CD14-positive monocyte (primary cell): Measurements from ENCODE around the gene LRRC59. TPM values are rescaled to one million over a fixed set of nuclear protein-coding genes. Genes with fewer than 3 reads are reported as not detected.

Experiments used
- DNase-seq, 3 donors: peaks; one replicate each; pipeline ENCODE4 v3.0.0-alpha.2; 2011 to 2022
- H2AFZ ChIP-seq: 2 replicates; pipeline ENCODE4 v1.6.0; 2012; ENCODE audit warnings: mild to moderate bottlenecking, low read depth, low read length, inconsistent platforms; ENCODE audit not compliant: insufficient read depth, poor library complexity, severe bottlenecking
- H3K27ac ChIP-seq, 2 donors: 1 replicate in 1 of 2; 2 replicates in 1 of 2; pipeline ENCODE4 v1.5.1; 2012 to 2013; ENCODE audit warnings: low read length in 2 of 2, control low read depth in 1 of 2, inconsistent platforms in 1 of 2, low read depth in 1 of 2, mild to moderate bottlenecking in 1 of 2
- H3K27me3 ChIP-seq, 2 donors: one replicate each; pipeline versions ENCODE4 v1.6.0 to v1.6.1; 2011 to 2013; ENCODE audit warnings: low read length in 2 of 2; ENCODE audit not compliant: control insufficient read depth in 2 of 2, insufficient read depth in 2 of 2
- H3K36me3 ChIP-seq, 2 donors: replicated peaks in 1 of 2; 1 replicate in 1 of 2; 2 replicates in 1 of 2; pipeline versions ENCODE4 v1.5.1 to v1.6.1; 2012 to 2013; ENCODE audit warnings: low read length in 2 of 2, control low read depth in 1 of 2, inconsistent platforms in 1 of 2, mild to moderate bottlenecking in 1 of 2; ENCODE audit not compliant: insufficient read depth in 2 of 2, control insufficient read depth in 1 of 2
- H3K4me1 ChIP-seq, 2 donors: 1 replicate in 1 of 2; 2 replicates in 1 of 2; pipeline versions ENCODE4 v1.5.1 to v1.6.1; 2012 to 2013; ENCODE audit warnings: low read length in 2 of 2, control low read depth in 1 of 2, inconsistent platforms in 1 of 2, mild to moderate bottlenecking in 1 of 2, moderate library complexity in 1 of 2; ENCODE audit not compliant: insufficient read depth in 2 of 2, control insufficient read depth in 1 of 2
- H3K4me2 ChIP-seq: replicated peaks from 2 replicates; pipeline ENCODE3; 2012; ENCODE audit warnings: low read length, moderate library complexity, mild to moderate bottlenecking; ENCODE audit not compliant: poor library complexity, severe bottlenecking; ENCODE audit errors: extremely low read depth
- H3K4me3 ChIP-seq, 3 experiments: fragments of 200-600 bp in 1 of 3; sonication (generic) in 1 of 3; replicated peaks in 1 of 3; 1 replicate in 2 of 3; 2 replicates in 1 of 3; pipeline ENCODE4 v1.5.1; 2011 to 2013; ENCODE audit warnings: low read length in 3 of 3, mild to moderate bottlenecking in 3 of 3, control low read depth in 2 of 3, low read depth in 2 of 3, inconsistent platforms in 1 of 3, moderate library complexity in 1 of 3
- H3K79me2 ChIP-seq: 2 replicates; pipeline ENCODE4 v1.6.0; 2012; ENCODE audit warnings: mild to moderate bottlenecking, control low read depth, inconsistent platforms, low read length, moderate library complexity; ENCODE audit not compliant: insufficient read depth
- H3K9ac ChIP-seq: 2 replicates; pipeline ENCODE4 v1.6.0; 2017; ENCODE audit warnings: low read length, mild to moderate bottlenecking; ENCODE audit not compliant: insufficient read depth, poor library complexity, severe bottlenecking
- H3K9me3 ChIP-seq, 2 donors: replicated peaks in 1 of 2; 1 replicate in 1 of 2; 2 replicates in 1 of 2; pipeline versions ENCODE4 v1.5.1 to v1.6.1; 2012 to 2013; ENCODE audit warnings: low read length in 2 of 2, control low read depth in 1 of 2; ENCODE audit not compliant: control insufficient read depth in 1 of 2, insufficient read depth in 1 of 2
- H4K20me1 ChIP-seq: 2 replicates; pipeline ENCODE4 v1.6.0; 2012; ENCODE audit warnings: mild to moderate bottlenecking, low read length, control low read depth, moderate library complexity; ENCODE audit not compliant: insufficient read depth
- H3K27ac Mint-ChIP-seq, 7 donors: one replicate each; pipeline ENCODE4 v1.8.0; 2020; ENCODE audit warnings: mild to moderate bottlenecking in 7 of 7, mixed read lengths in 7 of 7, moderate library complexity in 6 of 7, inconsistent platforms in 2 of 7
- H3K27me3 Mint-ChIP-seq, 3 donors: one replicate each; pipeline ENCODE4 v1.8.0; 2021 to 2022; ENCODE audit warnings: low read depth in 3 of 3, mild to moderate bottlenecking in 3 of 3, mixed read lengths in 3 of 3, moderate library complexity in 3 of 3, inconsistent platforms in 1 of 3
- H3K36me3 Mint-ChIP-seq, 2 donors: one replicate each; pipeline ENCODE4 v1.8.0; 2020; ENCODE audit warnings: mixed read lengths in 2 of 2, inconsistent platforms in 1 of 2, mild to moderate bottlenecking in 1 of 2
- H3K4me1 Mint-ChIP-seq: one replicate; pipeline ENCODE4 v1.8.0; 2020; ENCODE audit warnings: mild to moderate bottlenecking, mixed read lengths
- H3K4me3 Mint-ChIP-seq, 2 donors: one replicate each; pipeline ENCODE4 v1.8.0; 2020; ENCODE audit warnings: mild to moderate bottlenecking in 2 of 2, mixed read lengths in 2 of 2, moderate library complexity in 1 of 2
- H3K9me3 Mint-ChIP-seq, 7 donors: one replicate each; pipeline ENCODE4 v1.8.0; 2020 to 2022; ENCODE audit warnings: mixed read lengths in 7 of 7, mild to moderate bottlenecking in 6 of 7, moderate library complexity in 6 of 7, inconsistent platforms in 2 of 7
- WGBS: methylation state at CpG from one replicate; pipeline ENCODE4 v1.1.5; 2013; ENCODE audit warnings: missing lambda C conversion rate; ENCODE audit not compliant: insufficient coverage; 5-methylcytosine and 5-hydroxymethylcytosine counted together
- intact Hi-C, 2 donors: fragments of 100-400 bp; cut with micrococcal nuclease; formaldehyde crosslinking; loops; one replicate each; pipeline versions ENCODE4 v1.15.0 to v1.15.1; 2023
- polyA plus RNA-seq, 3 donors: library from polyadenylated mRNA; depleted of rRNA in 1 of 3; unstranded in 2 of 3; stranded (reverse) in 1 of 3; fragments of 300-500 nt in 2 of 3; fragments of >200 nt in 1 of 3; fragmentation: Illumina TruSeq in 2 of 3; gene quantifications; 1 replicate in 2 of 3; 2 replicates in 1 of 3; pipeline ENCODE4 v1.2.3, GENCODE V29; 2012 to 2021
- TF ChIP-seq, protein P1 (sequence below): fragments of 200-600 bp; IDR thresholded peaks from one replicate; pipeline ENCODE4 v1.8.0; 2022; ENCODE audit warnings: antibody characterized with exemption, mild to moderate bottlenecking

LRRC59 gene
- polyA plus RNA-seq, 3 donors = 36.6 to 48.9 (median 45.7) TPM

DNA sequence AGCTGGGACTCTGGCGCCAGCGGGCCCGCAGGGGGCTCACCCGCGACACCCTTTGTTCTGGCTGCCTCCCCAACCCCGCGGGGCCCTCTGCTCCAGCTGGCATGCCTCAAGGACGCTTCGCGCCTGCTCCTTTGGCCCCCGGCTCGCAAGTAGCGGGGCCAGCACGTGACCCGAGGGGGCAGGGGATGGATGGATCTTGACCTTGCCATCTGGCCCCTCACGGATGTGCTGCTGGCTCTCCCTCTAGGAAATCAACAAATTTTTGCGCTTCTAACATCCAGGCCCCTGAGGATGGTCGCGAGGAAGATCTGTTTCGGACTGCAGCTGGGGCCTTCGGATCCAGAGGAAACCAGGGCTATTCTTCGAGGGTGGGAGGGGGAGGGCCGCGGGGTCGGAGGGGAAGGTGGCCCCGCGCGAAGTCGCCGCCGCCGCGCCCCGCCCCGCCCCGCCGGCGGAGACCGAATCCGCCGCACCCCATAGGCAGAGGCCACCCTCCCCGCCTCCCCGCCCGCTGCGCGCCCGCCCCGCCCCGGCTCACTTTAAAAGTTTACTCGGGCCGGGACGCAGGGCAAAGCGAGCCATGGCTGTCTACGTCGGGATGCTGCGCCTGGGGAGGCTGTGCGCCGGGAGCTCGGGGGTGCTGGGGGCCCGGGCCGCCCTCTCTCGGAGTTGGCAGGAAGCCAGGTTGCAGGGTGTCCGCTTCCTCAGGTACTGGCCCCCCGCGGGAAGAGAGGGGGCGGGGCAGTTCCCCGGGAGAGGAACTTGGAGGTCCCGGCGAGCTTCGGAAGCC lies 28.6 kb upstream of the LRRC59 start, which contains the start of gene ACSF2:
Gene ACSF2 (plus strand): TSS at position 537 of the 790 bp plus-strand sequence. CDS start 44 bp downstream, at position 581.
- Mint-ChIP-seq H3K4me1 (peaks cover 48% of the 10 kb centered on the region), H3K36me3 (no peaks in the 10 kb centered on the region), H3K27ac (peak within 1 kb of the TSS; percentile 45 to 83 (median 73)), H3K27me3 (peaks cover 0 to 5% (median 0%) of the 10 kb centered on the region in 3 donors), H3K9me3 (no peaks in the 10 kb centered on the region), H3K4me3 (peak within 1 kb of the TSS; percentile 80 to 92)
- intact Hi-C loops = no loop called here
- Histone ChIP-seq H3K4me2 (peak within 1 kb of the TSS; percentile 90), H3K9ac (peak within 1 kb of the TSS; percentile 62), H3K4me1 (peaks cover 48 to 52% of the 10 kb centered on the region in 2 donors), H4K20me1 (no peaks in the 10 kb centered on the region), H3K27ac (peak within 1 kb of the TSS; percentile 23 to 53), H3K4me3 (peak within 1 kb of the TSS; percentile 59 to 83 (median 65)), H3K27me3 (no peaks in the 10 kb centered on the region), H2AFZ (peak within 1 kb of the TSS; percentile 96), H3K36me3 (no peaks in the 10 kb centered on the region), H3K9me3 (no peaks in the 10 kb centered on the region), H3K79me2 (peaks cover 14% of the 10 kb centered on the region)
- under 1% methylated on average over 59 of the region's 70 CpGs for WGBS
- TF ChIP-seq, protein P1, sequence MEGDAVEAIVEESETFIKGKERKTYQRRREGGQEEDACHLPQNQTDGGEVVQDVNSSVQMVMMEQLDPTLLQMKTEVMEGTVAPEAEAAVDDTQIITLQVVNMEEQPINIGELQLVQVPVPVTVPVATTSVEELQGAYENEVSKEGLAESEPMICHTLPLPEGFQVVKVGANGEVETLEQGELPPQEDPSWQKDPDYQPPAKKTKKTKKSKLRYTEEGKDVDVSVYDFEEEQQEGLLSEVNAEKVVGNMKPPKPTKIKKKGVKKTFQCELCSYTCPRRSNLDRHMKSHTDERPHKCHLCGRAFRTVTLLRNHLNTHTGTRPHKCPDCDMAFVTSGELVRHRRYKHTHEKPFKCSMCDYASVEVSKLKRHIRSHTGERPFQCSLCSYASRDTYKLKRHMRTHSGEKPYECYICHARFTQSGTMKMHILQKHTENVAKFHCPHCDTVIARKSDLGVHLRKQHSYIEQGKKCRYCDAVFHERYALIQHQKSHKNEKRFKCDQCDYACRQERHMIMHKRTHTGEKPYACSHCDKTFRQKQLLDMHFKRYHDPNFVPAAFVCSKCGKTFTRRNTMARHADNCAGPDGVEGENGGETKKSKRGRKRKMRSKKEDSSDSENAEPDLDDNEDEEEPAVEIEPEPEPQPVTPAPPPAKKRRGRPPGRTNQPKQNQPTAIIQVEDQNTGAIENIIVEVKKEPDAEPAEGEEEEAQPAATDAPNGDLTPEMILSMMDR = no peak
- peak; percentile 37 to 39 (median 38) for DNase-seq

DNA sequence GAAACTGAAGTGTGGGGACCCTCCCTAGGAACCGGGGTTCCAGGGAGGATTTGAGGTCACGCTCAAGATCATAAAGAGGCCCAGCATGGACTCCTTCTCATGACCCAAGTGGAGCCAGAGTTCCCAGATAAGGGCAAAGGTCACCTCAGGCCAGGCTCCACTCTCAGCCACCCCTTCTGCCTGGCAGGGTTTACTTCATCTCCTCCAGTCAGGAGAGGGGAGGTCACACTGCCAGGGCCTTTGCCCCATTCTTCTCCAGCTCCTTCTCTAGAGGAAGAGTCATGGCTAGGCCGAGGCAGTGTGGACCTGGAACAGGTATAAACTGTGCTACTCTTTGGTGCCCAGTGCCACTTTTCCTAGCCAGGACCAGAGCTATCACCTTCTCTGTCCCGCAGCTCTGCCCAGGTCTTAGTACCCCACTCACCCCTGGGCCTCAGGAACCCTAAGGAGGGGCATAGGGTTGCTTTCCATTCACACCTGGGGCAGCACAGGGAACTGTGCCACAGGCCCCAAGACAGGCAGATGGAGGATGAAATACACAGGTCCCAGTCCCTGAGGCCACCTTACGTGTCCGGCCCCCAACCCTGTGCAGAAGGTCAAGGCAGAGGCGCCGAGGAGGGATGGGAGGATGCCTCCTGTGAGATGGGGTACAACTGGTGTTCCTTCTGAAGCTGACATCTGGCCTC lies 27.8 kb upstream of the LRRC59 start:
- Histone ChIP-seq H3K36me3 (no peaks in the 10 kb centered on the region), H4K20me1 (no peaks in the 10 kb centered on the region), H3K27ac (no peak overlapping the region), H3K9me3 (no peaks in the 10 kb centered on the region), H3K9ac (peak overlapping the region; percentile 62), H3K27me3 (no peaks in the 10 kb centered on the region), H3K4me3 (peak overlapping the region; percentile 59 to 83 (median 65)), H3K4me2 (peak overlapping the region; percentile 90), H3K4me1 (peaks cover 55 to 59% of the 10 kb centered on the region in 2 donors), H2AFZ (peak overlapping the region; percentile 96), H3K79me2 (peaks cover 14% of the 10 kb centered on the region)
- peak in 1 of 3 donors; percentile 5 for DNase-seq
- intact Hi-C loops = no loop called here
- WGBS = 80% methylated on average over 5 of the region's 8 CpGs
- TF ChIP-seq, protein P1 = no peak
- H3K27ac Mint-ChIP-seq = no peak overlapping the region
- peaks cover 0 to 5% (median 0%) of the 10 kb centered on the region in 3 donors for H3K27me3 Mint-ChIP-seq
- peaks cover 55% of the 10 kb centered on the region for H3K4me1 Mint-ChIP-seq
- no peaks in the 10 kb centered on the region for H3K36me3 Mint-ChIP-seq
- no peaks in the 10 kb centered on the region for H3K9me3 Mint-ChIP-seq
- peak overlapping the region; percentile 80 to 91 for H3K4me3 Mint-ChIP-seq
